HG02678 (cell line): ENCODE results near the gene FUT9.

Source experiments
- ATAC-seq: cut with Tn5 transposase; IDR thresholded peaks from one replicate; pipeline ENCODE4 v1.9.1; 2021; ENCODE audit warnings: mild to moderate bottlenecking, moderate library complexity; ENCODE audit not compliant: unreplicated experiment

FUT9 gene

GRCh38 chr6:96065213-96065612 lies 49.4 kb downstream of the FUT9 start:
- no peak for ATAC-seq

GRCh38 chr6:96066376-96066775 lies 50.6 kb downstream of the FUT9 start:
- ATAC-seq, result no peak

GRCh38 chr6:96073555-96073954 lies 57.8 kb downstream of the FUT9 start:
- ATAC-seq, result no peak

GRCh38 chr6:96074006-96074405 lies 58.2 kb downstream of the FUT9 start:
- no peak for ATAC-seq

- no peak for ATAC-seq
Measured at GRCh38 chr6:96075826-96076225, 60.1 kb downstream of the FUT9 start.

- ATAC-seq, result no peak
Measured at GRCh38 chr6:96086745-96087144, 71.0 kb downstream of the FUT9 start.

- no peak for ATAC-seq
Measured at GRCh38 chr6:96089173-96089572, 73.4 kb downstream of the FUT9 start.

GRCh38 chr6:96094077-96094476 lies 78.3 kb downstream of the FUT9 start:
- no peak for ATAC-seq

GRCh38 chr6:96099069-96099468 lies 83.3 kb downstream of the FUT9 start:
- no peak for ATAC-seq

- ATAC-seq, result no peak
Measured at GRCh38 chr6:96101564-96101963, 85.8 kb downstream of the FUT9 start.

- ATAC-seq, result no peak
Measured at GRCh38 chr6:96104910-96105309, 89.1 kb downstream of the FUT9 start.

- ATAC-seq, result no peak
Measured at GRCh38 chr6:96110878-96111277, 95.1 kb downstream of the FUT9 start.

GRCh38 chr6:96116674-96117073 lies 100.9 kb downstream of the FUT9 start:
- no peak for ATAC-seq

GRCh38 chr6:96124778-96125177 lies 109.0 kb downstream of the FUT9 start:
- ATAC-seq, result no peak

GRCh38 chr6:96138406-96138805 lies 122.6 kb downstream of the FUT9 start:
- ATAC-seq, result no peak

GRCh38 chr6:96142142-96142541 lies 126.4 kb downstream of the FUT9 start:
- no peak for ATAC-seq

- no peak for ATAC-seq
Measured at GRCh38 chr6:96150431-96150830, 134.7 kb downstream of the FUT9 start.

GRCh38 chr6:96151707-96152106 lies 135.9 kb downstream of the FUT9 start:
- no peak for ATAC-seq

- ATAC-seq, result no peak
Measured at GRCh38 chr6:96152114-96152708, 136.4 kb downstream of the FUT9 start.

GRCh38 chr6:96153775-96154174 lies 138.0 kb downstream of the FUT9 start:
- no peak for ATAC-seq

GRCh38 chr6:96156425-96156824 lies 140.7 kb downstream of the FUT9 start:
- no peak for ATAC-seq

- peak; percentile 65 for ATAC-seq
Measured at GRCh38 chr6:96157018-96157565, 141.3 kb downstream of the FUT9 start.

GRCh38 chr6:96162711-96163120 lies 146.9 kb downstream of the FUT9 start:
- no peak for ATAC-seq
